Liver (tissue), 3 donors: ENCODE measurements around the gene PPA2.

ENCODE experiments used
- ATF3 ChIP-seq: IDR thresholded peaks from 2 replicates; pipeline ENCODE4 v1.6.1; 2016; ENCODE audit warnings: antibody characterized with exemption
- FOXA1 ChIP-seq: IDR thresholded peaks from 2 replicates; pipeline ENCODE4 v1.6.1; 2016; ENCODE audit warnings: antibody characterized with exemption
- GABPA ChIP-seq, 2 donors: IDR thresholded peaks in 1 of 2; conservative IDR thresholded peaks in 1 of 2; 2 replicates each; pipeline ENCODE4 v1.6.1; 2016; ENCODE audit warnings: antibody characterized with exemption in 2 of 2, mild to moderate bottlenecking in 1 of 2, moderate library complexity in 1 of 2
- HNF4A ChIP-seq, 2 donors: conservative IDR thresholded peaks; 2 replicates each; pipeline ENCODE4 v1.6.1; 2016; ENCODE audit warnings: antibody characterized with exemption in 2 of 2, mild to moderate bottlenecking in 2 of 2
- HNF4G ChIP-seq: IDR thresholded peaks from 2 replicates; pipeline ENCODE4 v1.6.1; 2016; ENCODE audit warnings: antibody characterized with exemption
- JUND ChIP-seq, 2 donors: IDR thresholded peaks; 2 replicates each; pipeline ENCODE4 v1.6.1; 2016; ENCODE audit warnings: antibody characterized with exemption in 2 of 2
- RAD21 ChIP-seq, 2 donors: IDR thresholded peaks; 2 replicates each; pipeline ENCODE4 v1.6.1; 2016; ENCODE audit warnings: antibody characterized with exemption in 2 of 2, mild to moderate bottlenecking in 2 of 2
- SP1 ChIP-seq: IDR thresholded peaks from 2 replicates; pipeline ENCODE4 v1.6.1; 2018; ENCODE audit warnings: antibody characterized with exemption, mild to moderate bottlenecking
- TAF1 ChIP-seq: conservative IDR thresholded peaks from 2 replicates; pipeline ENCODE4 v1.6.1; 2016; ENCODE audit warnings: antibody characterized with exemption, mild to moderate bottlenecking
- YY1 ChIP-seq: IDR thresholded peaks from 2 replicates; pipeline ENCODE4 v1.6.1; 2016; ENCODE audit warnings: antibody characterized with exemption, mild to moderate bottlenecking
- TF ChIP-seq, protein P1 (sequence below): fragments of 150-350 bp; IDR thresholded peaks from 2 replicates; pipeline ENCODE4 v1.5.1; 2017; ENCODE audit warnings: improper control_type of control experiment, low read depth, low read length; ENCODE audit not compliant: missing input control
- TF ChIP-seq, protein P2 (sequence below): IDR thresholded peaks from 2 replicates; pipeline ENCODE4 v1.6.1; 2016; ENCODE audit warnings: antibody characterized with exemption
- TF ChIP-seq, protein P3 (sequence below): IDR thresholded peaks from 2 replicates; pipeline ENCODE4 v1.6.1; 2016; ENCODE audit warnings: antibody characterized with exemption
- donor health status: healthy.
- donor health status: healthy.

DNA sequence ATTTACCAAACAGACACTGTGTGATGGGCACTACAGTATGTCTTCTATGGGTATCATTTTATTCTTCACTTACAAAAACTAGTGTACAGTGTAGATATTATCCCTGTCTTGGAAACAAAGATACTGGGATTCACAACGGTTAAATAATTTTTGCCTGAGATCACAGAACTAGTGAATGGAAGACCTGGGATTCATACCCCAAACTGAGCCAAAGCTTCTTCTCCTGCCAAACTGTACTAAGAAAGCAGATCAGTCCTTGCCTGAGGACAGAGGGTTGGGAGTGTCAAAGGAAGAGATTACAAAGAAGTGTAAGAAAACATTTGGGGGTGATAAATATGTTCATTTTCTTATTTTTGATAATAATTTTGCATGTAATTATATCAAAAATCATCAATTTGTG is 43.1 kb downstream of the PPA2 start:
- TF ChIP-seq, protein P1, sequence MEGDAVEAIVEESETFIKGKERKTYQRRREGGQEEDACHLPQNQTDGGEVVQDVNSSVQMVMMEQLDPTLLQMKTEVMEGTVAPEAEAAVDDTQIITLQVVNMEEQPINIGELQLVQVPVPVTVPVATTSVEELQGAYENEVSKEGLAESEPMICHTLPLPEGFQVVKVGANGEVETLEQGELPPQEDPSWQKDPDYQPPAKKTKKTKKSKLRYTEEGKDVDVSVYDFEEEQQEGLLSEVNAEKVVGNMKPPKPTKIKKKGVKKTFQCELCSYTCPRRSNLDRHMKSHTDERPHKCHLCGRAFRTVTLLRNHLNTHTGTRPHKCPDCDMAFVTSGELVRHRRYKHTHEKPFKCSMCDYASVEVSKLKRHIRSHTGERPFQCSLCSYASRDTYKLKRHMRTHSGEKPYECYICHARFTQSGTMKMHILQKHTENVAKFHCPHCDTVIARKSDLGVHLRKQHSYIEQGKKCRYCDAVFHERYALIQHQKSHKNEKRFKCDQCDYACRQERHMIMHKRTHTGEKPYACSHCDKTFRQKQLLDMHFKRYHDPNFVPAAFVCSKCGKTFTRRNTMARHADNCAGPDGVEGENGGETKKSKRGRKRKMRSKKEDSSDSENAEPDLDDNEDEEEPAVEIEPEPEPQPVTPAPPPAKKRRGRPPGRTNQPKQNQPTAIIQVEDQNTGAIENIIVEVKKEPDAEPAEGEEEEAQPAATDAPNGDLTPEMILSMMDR = no peak
- TF ChIP-seq GABPA (IDR thresholded peaks at IDR 0.05 in 1 of 2, conservative IDR thresholded peaks at IDR 0.05 in 1 of 2) = no peak
- no peak for TF ChIP-seq SP1
- TF ChIP-seq RAD21 (IDR thresholded peaks at IDR 0.05) = no peak
- TF ChIP-seq HNF4A (conservative IDR thresholded peaks at IDR 0.05) = no peak
- no peak for TF ChIP-seq YY1
- TF ChIP-seq, protein P2, sequence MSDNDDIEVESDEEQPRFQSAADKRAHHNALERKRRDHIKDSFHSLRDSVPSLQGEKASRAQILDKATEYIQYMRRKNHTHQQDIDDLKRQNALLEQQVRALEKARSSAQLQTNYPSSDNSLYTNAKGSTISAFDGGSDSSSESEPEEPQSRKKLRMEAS = no peak
- TF ChIP-seq HNF4G = no peak
- no peak for TF ChIP-seq ATF3
- TF ChIP-seq JUND (IDR thresholded peaks at IDR 0.05) = no peak
- no peak for TF ChIP-seq TAF1
- no peak for TF ChIP-seq FOXA1
- TF ChIP-seq, protein P3, sequence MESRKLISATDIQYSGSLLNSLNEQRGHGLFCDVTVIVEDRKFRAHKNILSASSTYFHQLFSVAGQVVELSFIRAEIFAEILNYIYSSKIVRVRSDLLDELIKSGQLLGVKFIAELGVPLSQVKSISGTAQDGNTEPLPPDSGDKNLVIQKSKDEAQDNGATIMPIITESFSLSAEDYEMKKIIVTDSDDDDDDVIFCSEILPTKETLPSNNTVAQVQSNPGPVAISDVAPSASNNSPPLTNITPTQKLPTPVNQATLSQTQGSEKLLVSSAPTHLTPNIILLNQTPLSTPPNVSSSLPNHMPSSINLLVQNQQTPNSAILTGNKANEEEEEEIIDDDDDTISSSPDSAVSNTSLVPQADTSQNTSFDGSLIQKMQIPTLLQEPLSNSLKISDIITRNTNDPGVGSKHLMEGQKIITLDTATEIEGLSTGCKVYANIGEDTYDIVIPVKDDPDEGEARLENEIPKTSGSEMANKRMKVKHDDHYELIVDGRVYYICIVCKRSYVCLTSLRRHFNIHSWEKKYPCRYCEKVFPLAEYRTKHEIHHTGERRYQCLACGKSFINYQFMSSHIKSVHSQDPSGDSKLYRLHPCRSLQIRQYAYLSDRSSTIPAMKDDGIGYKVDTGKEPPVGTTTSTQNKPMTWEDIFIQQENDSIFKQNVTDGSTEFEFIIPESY = no peak
